Cardiac fibroblast (primary cell): Measurements from ENCODE around the gene C19orf67.
A peak's percentile ranks its signal among the peaks of the same experiment; 100 is the strongest.

Source experiments
- DNase-seq, 2 donors: peaks; one replicate each; pipeline versions ENCODE4 v3.0.0 to v3.0.0-alpha.2; 2010; ENCODE audit warnings: low read depth in 2 of 2
- H3K4me3 ChIP-seq, 2 donors: replicated peaks in 1 of 2; 1 replicate in 1 of 2; 2 replicates in 1 of 2; pipeline ENCODE4 v1.5.1; 2011; ENCODE audit warnings: low read depth in 2 of 2, low read length in 2 of 2, mild to moderate bottlenecking in 2 of 2, moderate library complexity in 1 of 2
- TF ChIP-seq, protein P1 (sequence below): IDR thresholded peaks from one replicate; pipeline ENCODE4 v1.5.1; 2011; ENCODE audit warnings: low read depth, mild to moderate bottlenecking, low read length, inconsistent platforms

C19orf67 gene

GRCh38 chr19:14102756-14103155 is 17.2 kb upstream of the C19orf67 start:
- TF ChIP-seq, protein P1, sequence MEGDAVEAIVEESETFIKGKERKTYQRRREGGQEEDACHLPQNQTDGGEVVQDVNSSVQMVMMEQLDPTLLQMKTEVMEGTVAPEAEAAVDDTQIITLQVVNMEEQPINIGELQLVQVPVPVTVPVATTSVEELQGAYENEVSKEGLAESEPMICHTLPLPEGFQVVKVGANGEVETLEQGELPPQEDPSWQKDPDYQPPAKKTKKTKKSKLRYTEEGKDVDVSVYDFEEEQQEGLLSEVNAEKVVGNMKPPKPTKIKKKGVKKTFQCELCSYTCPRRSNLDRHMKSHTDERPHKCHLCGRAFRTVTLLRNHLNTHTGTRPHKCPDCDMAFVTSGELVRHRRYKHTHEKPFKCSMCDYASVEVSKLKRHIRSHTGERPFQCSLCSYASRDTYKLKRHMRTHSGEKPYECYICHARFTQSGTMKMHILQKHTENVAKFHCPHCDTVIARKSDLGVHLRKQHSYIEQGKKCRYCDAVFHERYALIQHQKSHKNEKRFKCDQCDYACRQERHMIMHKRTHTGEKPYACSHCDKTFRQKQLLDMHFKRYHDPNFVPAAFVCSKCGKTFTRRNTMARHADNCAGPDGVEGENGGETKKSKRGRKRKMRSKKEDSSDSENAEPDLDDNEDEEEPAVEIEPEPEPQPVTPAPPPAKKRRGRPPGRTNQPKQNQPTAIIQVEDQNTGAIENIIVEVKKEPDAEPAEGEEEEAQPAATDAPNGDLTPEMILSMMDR = no peak

DNA sequence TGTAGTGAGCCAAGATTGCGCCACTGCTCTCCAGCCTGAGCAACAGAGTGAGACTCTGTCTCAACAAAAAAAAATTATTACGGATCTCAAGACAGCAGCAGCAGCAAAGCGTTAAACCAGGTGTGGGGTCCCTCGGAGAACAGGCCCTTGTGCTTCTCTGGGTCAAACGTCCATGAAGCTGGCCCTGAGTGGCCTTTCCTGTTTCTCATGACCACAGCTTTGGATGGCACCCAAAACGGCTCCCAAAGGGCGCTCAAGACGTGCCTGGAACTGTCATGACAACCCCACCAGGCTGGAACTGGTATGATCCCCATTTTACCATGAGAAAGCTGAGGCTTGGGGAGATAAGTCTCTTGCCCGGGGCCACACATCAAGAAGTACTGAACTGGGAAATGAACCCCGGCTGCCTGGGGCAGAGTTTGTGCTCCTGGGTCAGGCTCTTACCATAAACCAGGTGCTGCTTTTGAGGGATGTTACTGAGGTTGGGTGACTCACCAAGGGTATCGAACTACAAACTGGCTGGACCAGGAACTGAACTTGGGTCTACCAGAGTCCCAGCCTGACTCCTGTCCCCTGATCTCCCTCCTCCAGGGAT is 16.6 kb upstream of the C19orf67 start:
- no peak overlapping the region for H3K4me3 ChIP-seq
- TF ChIP-seq, protein P1 = no peak
- DNase-seq = peak; percentile 33 to 39

More at GRCh38 chr19:14102756-14103155, 17.2 kb upstream of the C19orf67 start:
- H3K4me3 ChIP-seq = no peak overlapping the region
- DNase-seq = no peak

DNA sequence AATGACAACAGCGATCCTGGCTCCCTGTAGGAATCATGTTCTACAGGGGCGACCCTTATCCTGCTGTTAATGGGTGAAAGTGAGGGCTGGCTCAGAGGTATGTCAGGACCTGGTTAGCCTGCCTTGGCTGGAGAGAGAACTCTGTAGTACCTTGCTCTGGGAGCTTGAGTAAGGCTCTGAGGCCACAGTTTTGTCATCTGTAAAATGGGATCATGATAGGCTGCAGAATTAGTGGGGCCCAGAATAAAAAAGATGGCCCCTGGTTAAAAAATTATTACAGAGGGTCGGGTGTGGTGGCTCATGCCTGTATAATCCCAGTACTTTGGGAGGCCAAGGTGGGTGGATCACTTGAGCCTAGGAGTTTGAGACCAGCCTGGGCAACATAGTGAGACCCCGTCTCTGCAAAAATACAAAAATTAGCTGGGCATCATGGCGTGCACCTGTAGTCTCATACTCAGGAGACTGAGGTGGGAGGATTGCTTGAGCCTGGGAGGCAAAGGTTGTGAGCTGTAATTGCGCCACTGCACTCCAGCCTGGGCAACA is 15.5 kb upstream of the C19orf67 start:
- H3K4me3 ChIP-seq = no peak overlapping the region
- no peak for DNase-seq
- TF ChIP-seq, protein P1 = no peak

DNA sequence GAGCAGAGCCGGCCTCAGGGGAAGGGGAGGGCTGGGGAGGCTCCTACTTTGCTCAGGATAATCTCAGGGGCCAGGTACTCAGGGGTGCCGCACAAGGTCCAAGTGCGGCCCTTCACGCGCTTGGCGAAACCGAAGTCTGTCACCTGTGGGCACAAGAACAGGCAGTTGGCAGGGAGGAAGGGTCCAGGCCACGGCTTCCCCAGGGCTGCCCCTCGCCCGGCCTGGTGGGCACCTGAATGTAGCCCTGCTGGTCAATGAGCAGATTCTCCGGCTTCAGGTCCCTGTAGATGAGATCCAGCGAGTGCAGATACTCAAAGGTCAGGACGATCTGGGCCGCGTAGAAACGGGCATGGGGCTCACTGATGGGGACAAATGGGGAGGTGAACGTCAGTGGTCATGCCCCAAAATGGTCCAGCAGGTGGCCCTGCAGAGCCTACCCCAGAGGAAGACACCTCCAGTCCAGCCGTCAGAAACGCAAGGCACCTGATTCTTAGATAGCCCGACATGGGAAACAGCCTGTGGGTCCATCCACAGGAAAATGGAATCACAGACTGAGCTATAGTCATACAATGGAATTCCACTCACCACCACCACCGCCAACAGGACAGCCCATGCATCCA is 12.1 kb upstream of the C19orf67 start:
- TF ChIP-seq, protein P1 = peak; percentile 21
- DNase-seq = no peak
- no peak overlapping the region for H3K4me3 ChIP-seq

DNA sequence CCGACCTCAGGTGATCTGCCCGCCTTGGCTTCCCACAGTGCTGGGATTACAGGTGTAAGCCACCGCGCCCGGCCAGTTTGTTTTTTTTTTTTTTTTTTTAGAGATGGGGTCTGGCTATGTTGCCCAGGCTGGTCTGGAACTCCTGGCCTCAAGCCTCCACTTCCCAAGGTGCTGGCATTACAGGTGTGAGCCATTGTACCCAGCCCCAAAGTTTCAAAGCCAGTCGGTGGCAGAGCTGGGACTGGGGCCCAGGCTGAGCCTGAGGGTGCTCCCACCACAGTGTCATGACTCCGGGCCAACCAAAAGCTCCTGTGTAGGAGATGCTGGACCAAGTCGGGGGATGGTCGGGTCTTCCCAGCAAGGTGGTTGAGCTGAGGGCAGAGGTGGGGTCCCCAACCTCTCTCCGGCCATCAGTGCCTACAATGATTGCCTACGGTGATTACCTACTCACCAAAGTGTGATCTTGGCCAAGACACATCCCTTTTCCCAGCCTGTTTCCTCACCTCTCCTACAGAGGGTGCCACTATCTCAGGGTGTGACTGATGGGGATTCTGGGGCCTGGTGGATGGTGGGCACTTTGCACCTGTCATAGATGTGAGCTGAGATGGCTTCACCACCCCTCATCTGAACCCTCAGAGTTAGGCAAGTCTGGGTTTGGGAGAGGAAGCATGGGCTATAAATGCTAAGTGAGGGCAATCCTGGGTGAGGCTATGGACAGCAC is 10.8 kb upstream of the C19orf67 start:
- TF ChIP-seq, protein P1 = no peak
- DNase-seq = no peak
- no peak overlapping the region for H3K4me3 ChIP-seq

DNA sequence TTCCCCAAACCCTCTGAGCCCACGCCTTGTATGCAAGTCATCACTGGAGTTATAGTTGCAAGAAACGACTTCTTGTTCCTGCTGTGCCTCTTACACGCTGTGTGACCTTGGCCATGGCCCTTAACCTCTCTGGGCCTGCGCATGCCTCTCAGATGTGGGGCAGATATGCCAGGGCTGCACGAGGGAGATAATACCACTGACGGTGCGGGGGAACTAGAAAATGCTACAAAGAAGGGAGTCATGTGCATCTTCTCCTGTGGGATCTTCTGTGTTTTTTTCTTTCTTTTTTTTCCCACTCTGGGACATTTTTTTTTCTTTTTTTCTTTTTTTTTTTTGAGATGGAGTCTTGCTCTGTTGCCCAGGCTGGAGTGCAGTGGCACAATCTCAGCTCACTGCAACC is 9.3 kb upstream of the C19orf67 start:
- TF ChIP-seq, protein P1 = no peak
- DNase-seq = no peak
- no peak overlapping the region for H3K4me3 ChIP-seq
